MCF 10A (cell line): ENCODE measurements around the gene GGTLC2. TPM values are rescaled to one million over a fixed set of nuclear protein-coding genes. Genes with fewer than 3 reads are reported as not detected.

Experiments
- BruUV-seq: library from RNA; stranded (reverse); fragments of 400-500 nt; replicated peaks from 2 replicates; lab custom pipeline; 2021; lab: Mats Ljungman, UMichigan
- CTCF ChIA-PET: fragments of 300-600 bp; sonication (Branson Sonifier 250); formaldehyde crosslinking; extraction: SDS; loops from one replicate; lab custom pipeline; 2021; ENCODE audit warnings: antibody characterized with exemption, inconsistent platforms; lab: Yijun Ruan, JAX
- POLR2A ChIA-PET: fragments of 300-600, 350-650 bp; sonication (Branson Sonifier 250); formaldehyde crosslinking; extraction: SDS; loops from one replicate; lab custom pipeline; 2020; ENCODE audit warnings: antibody characterized with exemption, inconsistent platforms; lab: Yijun Ruan, JAX
- DNase-seq: peaks from one replicate; pipeline ENCODE4 v3.0.0-alpha.2; 2018; ENCODE audit not compliant: unreplicated experiment
- H3K27ac Mint-ChIP-seq: one replicate; pipeline ENCODE4 v1.8.0; 2022; ENCODE audit warnings: mild to moderate bottlenecking, low read depth, mixed read lengths; ENCODE audit not compliant: unreplicated experiment
- H3K27me3 Mint-ChIP-seq: one replicate; pipeline ENCODE4 v1.8.0; 2022; ENCODE audit warnings: mixed read lengths; ENCODE audit not compliant: insufficient read depth, unreplicated experiment
- H3K36me3 Mint-ChIP-seq: one replicate; pipeline ENCODE4 v1.8.0; 2022; ENCODE audit warnings: mild to moderate bottlenecking, moderate library complexity, mixed read lengths; ENCODE audit not compliant: insufficient read depth, unreplicated experiment
- H3K4me1 Mint-ChIP-seq: one replicate; pipeline ENCODE4 v1.8.0; 2022; ENCODE audit warnings: mixed read lengths; ENCODE audit not compliant: insufficient read depth, unreplicated experiment
- H3K4me3 Mint-ChIP-seq: one replicate; pipeline ENCODE4 v1.8.0; 2022; ENCODE audit warnings: mild to moderate bottlenecking, moderate library complexity, mixed read lengths; ENCODE audit not compliant: unreplicated experiment
- H3K9me3 Mint-ChIP-seq: one replicate; pipeline ENCODE4 v1.8.0; 2022; ENCODE audit warnings: mixed read lengths; ENCODE audit not compliant: unreplicated experiment
- intact Hi-C: fragments of 100-400 bp; cut with micrococcal nuclease; formaldehyde crosslinking; loops from 2 replicates; pipeline ENCODE4 v1.14.1; 2022
- total RNA-seq: library from RNA; stranded (reverse); gene quantifications from 2 replicates; pipeline ENCODE4 v1.2.3, GENCODE V29; 2022
- TF ChIP-seq, protein P1 (sequence below): fragments of 200-600 bp; IDR thresholded peaks from one replicate; pipeline ENCODE4 v1.8.0; 2022; ENCODE audit warnings: antibody characterized with exemption, mild to moderate bottlenecking; ENCODE audit not compliant: unreplicated experiment

The GGTLC2 gene
- total RNA-seq, 1 experiment from 2014 or later, result not detected

DNA sequence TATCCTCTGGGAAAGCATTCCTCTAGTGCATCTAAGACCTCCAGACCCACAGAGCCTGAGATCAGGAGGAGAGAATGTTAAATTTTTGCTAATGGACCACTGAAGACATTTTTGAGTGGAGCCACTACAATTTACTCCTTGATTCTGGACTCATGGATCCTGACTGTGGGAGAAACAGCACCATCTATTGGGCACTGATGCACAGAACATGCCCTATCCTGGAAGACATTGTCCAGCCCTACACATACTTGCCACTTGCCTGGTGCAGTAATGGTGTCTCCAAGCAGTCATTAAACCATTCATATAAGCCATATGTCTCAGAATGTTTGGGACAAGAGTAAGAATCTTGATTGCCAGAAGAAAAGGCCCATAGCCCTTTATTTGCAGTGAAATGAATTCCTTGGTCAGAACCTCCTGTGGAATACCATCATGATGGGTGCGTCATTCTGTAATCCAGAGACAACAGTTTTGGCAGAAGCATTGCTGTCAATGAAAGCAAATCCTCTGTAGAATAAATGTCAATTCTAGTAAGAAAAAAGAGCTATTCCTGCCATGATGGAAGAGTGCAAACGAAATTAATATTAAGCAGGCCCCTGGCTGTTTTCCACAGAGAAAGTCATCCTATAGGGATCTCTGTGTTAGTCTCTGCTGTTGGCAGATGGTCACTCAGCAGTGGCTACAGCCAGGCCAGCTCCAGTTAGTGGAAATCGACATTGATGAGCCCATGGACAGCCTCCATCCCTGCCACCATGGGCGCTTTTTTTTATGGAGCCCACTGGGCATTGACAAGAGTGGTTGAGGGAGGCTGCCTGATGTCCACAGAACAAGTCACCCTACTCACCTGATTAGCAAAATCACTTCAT lies 43.5 kb downstream of the GGTLC2 start:
- no TSS peak for BruUV-seq
- ChIA-PET POLR2A (no interaction called here), CTCF (interaction anchor here (0.6 to 7.1 kb wide), 9 partner anchors 10 to 100 kb away, joined by 3 to 68 read pairs (median 4); no protein-coding TSS in a partner anchor)
- Mint-ChIP-seq H3K9me3 (no peaks in the 10 kb centered on the region), H3K4me3 (no peak overlapping the region), H3K27me3 (no peaks in the 10 kb centered on the region), H3K4me1 (peaks cover 11% of the 10 kb centered on the region), H3K27ac (no peak overlapping the region), H3K36me3 (no peaks in the 10 kb centered on the region)
- TF ChIP-seq, protein P1, sequence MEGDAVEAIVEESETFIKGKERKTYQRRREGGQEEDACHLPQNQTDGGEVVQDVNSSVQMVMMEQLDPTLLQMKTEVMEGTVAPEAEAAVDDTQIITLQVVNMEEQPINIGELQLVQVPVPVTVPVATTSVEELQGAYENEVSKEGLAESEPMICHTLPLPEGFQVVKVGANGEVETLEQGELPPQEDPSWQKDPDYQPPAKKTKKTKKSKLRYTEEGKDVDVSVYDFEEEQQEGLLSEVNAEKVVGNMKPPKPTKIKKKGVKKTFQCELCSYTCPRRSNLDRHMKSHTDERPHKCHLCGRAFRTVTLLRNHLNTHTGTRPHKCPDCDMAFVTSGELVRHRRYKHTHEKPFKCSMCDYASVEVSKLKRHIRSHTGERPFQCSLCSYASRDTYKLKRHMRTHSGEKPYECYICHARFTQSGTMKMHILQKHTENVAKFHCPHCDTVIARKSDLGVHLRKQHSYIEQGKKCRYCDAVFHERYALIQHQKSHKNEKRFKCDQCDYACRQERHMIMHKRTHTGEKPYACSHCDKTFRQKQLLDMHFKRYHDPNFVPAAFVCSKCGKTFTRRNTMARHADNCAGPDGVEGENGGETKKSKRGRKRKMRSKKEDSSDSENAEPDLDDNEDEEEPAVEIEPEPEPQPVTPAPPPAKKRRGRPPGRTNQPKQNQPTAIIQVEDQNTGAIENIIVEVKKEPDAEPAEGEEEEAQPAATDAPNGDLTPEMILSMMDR, result peak; percentile 71
- intact Hi-C loops, result loop anchor here (5.0 kb wide), 1 partner anchor 101 kb away; no protein-coding TSS in a partner anchor
- peak; percentile 63 for DNase-seq

DNA sequence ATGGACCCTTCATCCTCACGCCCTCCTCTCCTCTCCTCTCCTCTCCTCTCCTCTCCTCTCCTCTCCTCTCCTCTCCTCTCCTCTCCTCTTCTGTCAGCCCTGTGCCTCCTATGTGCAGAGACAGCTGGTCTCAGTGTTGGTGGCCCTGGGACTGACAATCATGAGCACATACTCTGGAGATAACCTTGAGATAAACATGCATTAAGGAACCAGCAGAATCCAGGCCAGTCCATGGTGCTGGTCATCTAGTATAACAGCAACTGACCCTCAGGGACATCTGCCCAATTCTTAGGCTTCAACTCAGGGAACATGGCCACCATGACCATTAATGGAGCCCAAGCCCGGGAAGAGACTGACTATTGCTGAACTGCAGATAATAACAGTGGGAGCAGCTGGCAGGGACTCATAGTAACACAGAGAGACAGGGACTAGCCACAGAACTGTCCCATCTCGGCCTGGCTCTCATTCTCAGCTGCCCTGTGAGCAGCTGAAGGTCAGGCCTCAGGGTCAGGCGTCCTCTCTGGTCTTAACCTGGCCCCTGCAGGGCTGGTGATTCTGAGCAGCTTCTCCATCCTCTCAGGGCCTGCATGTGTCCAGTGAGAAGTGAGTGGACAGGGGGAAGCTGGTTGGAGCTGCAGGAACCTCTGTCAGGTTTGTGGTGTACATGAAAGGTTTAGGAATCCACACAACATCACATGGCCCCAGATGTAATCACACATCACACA lies 45.4 kb downstream of the GGTLC2 start:
- Mint-ChIP-seq H3K27ac (no peak overlapping the region), H3K4me3 (no peak overlapping the region), H3K27me3 (no peaks in the 10 kb centered on the region), H3K36me3 (no peaks in the 10 kb centered on the region), H3K4me1 (peaks cover 17% of the 10 kb centered on the region), H3K9me3 (no peaks in the 10 kb centered on the region)
- CTCF ChIA-PET, result interaction anchor here (0.8 to 7.1 kb wide), 13 partner anchors 9 to 553 kb away, joined by 3 to 68 read pairs (median 5); no protein-coding TSS in a partner anchor
- intact Hi-C loops, result loop anchor here (5.0 kb wide), 1 partner anchor 102 kb away; no protein-coding TSS in a partner anchor
- DNase-seq, result no peak
- no TSS peak for BruUV-seq
- TF ChIP-seq, protein P1, result no peak
- POLR2A ChIA-PET, result no interaction called here

DNA sequence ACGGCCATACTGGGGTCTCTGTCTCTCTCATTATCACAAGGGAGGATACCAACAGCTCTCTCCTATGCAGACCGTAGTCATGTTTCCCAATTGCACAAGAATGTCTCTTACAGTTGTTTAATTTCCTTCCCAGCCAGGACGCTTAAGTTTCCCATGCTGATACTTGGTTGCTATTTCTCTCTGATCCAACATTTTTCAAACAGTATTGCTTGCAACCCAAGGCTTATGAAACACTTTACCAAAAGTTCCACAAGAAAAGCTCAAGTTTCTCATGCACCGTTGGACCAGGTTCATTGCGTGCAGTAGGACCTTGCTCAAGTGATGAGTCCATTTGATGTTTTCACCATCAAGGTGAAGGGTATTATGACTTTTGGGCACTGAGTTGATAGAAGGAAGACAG lies 46.6 kb downstream of the GGTLC2 start:
- ChIA-PET POLR2A (no interaction called here), CTCF (interaction anchor here (0.6 to 7.1 kb wide), 8 partner anchors 12 to 103 kb away, joined by 3 to 68 read pairs (median 8); no protein-coding TSS in a partner anchor)
- Mint-ChIP-seq H3K27me3 (no peaks in the 10 kb centered on the region), H3K9me3 (no peaks in the 10 kb centered on the region), H3K27ac (no peak overlapping the region), H3K4me3 (no peak overlapping the region), H3K4me1 (peaks cover 15% of the 10 kb centered on the region), H3K36me3 (no peaks in the 10 kb centered on the region)
- BruUV-seq, result no TSS peak
- TF ChIP-seq, protein P1, result no peak
- intact Hi-C loops, result no loop called here
- DNase-seq, result no peak
